Psoas muscle (tissue), 8 donors: ENCODE data around the gene PFKFB1. TPM values are rescaled to one million over a fixed set of nuclear protein-coding genes. Genes with fewer than 3 reads are reported as not detected.

ENCODE experiments used
- ATAC-seq, 4 donors: fragments of 200-7000 bp; cut with Tn5 transposase; one replicate each; pipeline ENCODE4 v1.9.1; 2020; ENCODE audit warnings: moderate library complexity in 3 of 4, mild to moderate bottlenecking in 2 of 4
- DNase-seq, 2 donors: peaks; one replicate each; pipeline ENCODE4 v3.0.0-alpha.2; 2020
- H3K27ac ChIP-seq: fragments of 200-600 bp; one replicate; pipeline ENCODE4 v1.8.0; 2022
- H3K27me3 ChIP-seq, 3 donors: fragments of 200-600 bp in 1 of 3; one replicate each; pipeline versions ENCODE4 v1.6.1 to v1.8.0; 2013 to 2022; ENCODE audit warnings: low read length in 2 of 3, mild to moderate bottlenecking in 2 of 3, moderate library complexity in 1 of 3; ENCODE audit not compliant: insufficient read depth in 3 of 3
- H3K36me3 ChIP-seq, 2 donors: fragments of 200-600 bp in 1 of 2; one replicate each; pipeline versions ENCODE4 v1.6.1 to v1.8.0; 2013 to 2022; ENCODE audit warnings: low read depth in 1 of 2, mild to moderate bottlenecking in 1 of 2, moderate library complexity in 1 of 2; ENCODE audit not compliant: insufficient read depth in 1 of 2
- H3K4me1 ChIP-seq: fragments of 200-600 bp; one replicate; pipeline ENCODE4 v1.8.0; 2022
- H3K4me3 ChIP-seq: fragments of 200-600 bp; one replicate; pipeline ENCODE4 v1.8.0; 2022; ENCODE audit warnings: mild to moderate bottlenecking
- H3K9me3 ChIP-seq: fragments of 200-600 bp; one replicate; pipeline ENCODE4 v1.8.0; 2022
- WGBS, 3 donors: extraction: QIAGEN DNeasy Blood & Tissue Kit; methylation state at CpG; one replicate each; pipeline versions ENCODE4 v1.1.6 to v1.1.7; 2013; 5-methylcytosine and 5-hydroxymethylcytosine counted together
- intact Hi-C, 2 donors: fragments of 100-400 bp; cut with DNase I; formaldehyde crosslinking; loops; one replicate each; pipeline versions ENCODE4 v1.11.0 to v1.14.2; 2022
- polyA plus RNA-seq, 3 donors: library from polyadenylated mRNA; stranded (reverse); fragments of 200-250 nt; gene quantifications; one replicate each; pipeline ENCODE4 v1.2.3, GENCODE V29; 2013
- total RNA-seq, 4 donors: library from RNA; stranded (reverse); fragmentation: NEBNext Ultra II Directional in 2 of 4; extraction: Animal tissue kit (Norgen Biotek cat#: 25700) in 2 of 4; gene quantifications; one replicate each; pipeline versions ENCODE4 v1.2.1 to v1.2.4, GENCODE V29; 2021 to 2023
- TF ChIP-seq, protein P1 (sequence below): fragments of 200-600 bp; IDR thresholded peaks from one replicate; pipeline ENCODE4 v1.8.0; 2022; ENCODE audit warnings: antibody characterized with exemption
- donor health status: healthy with polysubstance abuse.
- donor health status: DM: no; HTN: no; CAD: no; lungs with moderate emphysema.
- donor health status: Bipolar disorder and iron deficiency.
- donor health status: healthy.
- donor health status: DM: yes; HTN: yes; CAD: no.
- donor health status: DM: no; HTN: no; CAD: no.
- donor health status: DM: no; HTN: no; CAD: no.
- donor health status: DM: yes; HTN: yes; CAD: no.

Gene PFKFB1
- total and polyA plus RNA-seq, 7 donors: 1.4 to 21.8 (median 15.9) TPM

GRCh38 chrX:54920610-54921426 lies 73.2 kb downstream of the PFKFB1 start, which contains the start of gene TRO:
Gene TRO, plus strand, starts transcription at chrX:54920824. Its CDS starts 1,423 bp downstream, at chrX:54922247.
- WGBS, 3 donors: 0 to 30% (median 1%) methylated on average over 26 to 29 of the region's 29 CpGs
- peak within 1 kb of the TSS; percentile 59 for H3K4me3 ChIP-seq
- H3K27me3 ChIP-seq: peaks cover 0 to 4% (median 0%) of the 10 kb centered on the region in 3 donors
- H3K27ac ChIP-seq: no peak within 1 kb of the TSS
- no peaks in the 10 kb centered on the region for H3K9me3 ChIP-seq
- TF ChIP-seq, protein P1, sequence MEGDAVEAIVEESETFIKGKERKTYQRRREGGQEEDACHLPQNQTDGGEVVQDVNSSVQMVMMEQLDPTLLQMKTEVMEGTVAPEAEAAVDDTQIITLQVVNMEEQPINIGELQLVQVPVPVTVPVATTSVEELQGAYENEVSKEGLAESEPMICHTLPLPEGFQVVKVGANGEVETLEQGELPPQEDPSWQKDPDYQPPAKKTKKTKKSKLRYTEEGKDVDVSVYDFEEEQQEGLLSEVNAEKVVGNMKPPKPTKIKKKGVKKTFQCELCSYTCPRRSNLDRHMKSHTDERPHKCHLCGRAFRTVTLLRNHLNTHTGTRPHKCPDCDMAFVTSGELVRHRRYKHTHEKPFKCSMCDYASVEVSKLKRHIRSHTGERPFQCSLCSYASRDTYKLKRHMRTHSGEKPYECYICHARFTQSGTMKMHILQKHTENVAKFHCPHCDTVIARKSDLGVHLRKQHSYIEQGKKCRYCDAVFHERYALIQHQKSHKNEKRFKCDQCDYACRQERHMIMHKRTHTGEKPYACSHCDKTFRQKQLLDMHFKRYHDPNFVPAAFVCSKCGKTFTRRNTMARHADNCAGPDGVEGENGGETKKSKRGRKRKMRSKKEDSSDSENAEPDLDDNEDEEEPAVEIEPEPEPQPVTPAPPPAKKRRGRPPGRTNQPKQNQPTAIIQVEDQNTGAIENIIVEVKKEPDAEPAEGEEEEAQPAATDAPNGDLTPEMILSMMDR: no peak
- DNase-seq: no peak
- H3K4me1 ChIP-seq: no peaks in the 10 kb centered on the region
- peak in 2 of 4 donors; percentile 14 to 31 for ATAC-seq
- no peaks in the 10 kb centered on the region for H3K36me3 ChIP-seq
- intact Hi-C loops: no loop called here

DNA sequence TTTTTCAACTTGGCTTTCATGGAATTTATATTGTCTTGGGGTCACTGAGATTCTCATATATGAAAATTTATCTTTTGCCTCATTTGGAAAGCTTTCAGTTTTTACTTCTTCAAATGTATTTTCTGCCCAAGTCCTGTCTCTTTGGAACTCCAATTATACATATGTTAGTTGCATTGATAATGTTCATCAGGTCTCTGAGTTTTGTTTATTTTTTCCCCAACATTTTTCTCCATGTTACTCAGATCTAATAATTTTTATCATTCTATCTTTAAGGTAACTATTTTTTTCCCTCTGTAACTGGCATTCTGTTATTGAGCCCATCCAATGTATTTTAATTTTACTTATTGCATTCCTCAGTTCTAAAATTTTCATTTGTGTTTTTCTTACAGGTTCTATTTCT lies 84.0 kb downstream of the PFKFB1 start:
- H3K9me3 ChIP-seq: peaks cover 5% of the 10 kb centered on the region
- ATAC-seq (no peak), DNase-seq (no peak)
- TF ChIP-seq, protein P1: no peak
- intact Hi-C loops: no loop called here
- no peaks in the 10 kb centered on the region for H3K4me1 ChIP-seq
- no peaks in the 10 kb centered on the region for H3K27me3 ChIP-seq
- H3K4me3 ChIP-seq: no peak overlapping the region
- no peaks in the 10 kb centered on the region for H3K36me3 ChIP-seq
- no peak overlapping the region for H3K27ac ChIP-seq

DNA sequence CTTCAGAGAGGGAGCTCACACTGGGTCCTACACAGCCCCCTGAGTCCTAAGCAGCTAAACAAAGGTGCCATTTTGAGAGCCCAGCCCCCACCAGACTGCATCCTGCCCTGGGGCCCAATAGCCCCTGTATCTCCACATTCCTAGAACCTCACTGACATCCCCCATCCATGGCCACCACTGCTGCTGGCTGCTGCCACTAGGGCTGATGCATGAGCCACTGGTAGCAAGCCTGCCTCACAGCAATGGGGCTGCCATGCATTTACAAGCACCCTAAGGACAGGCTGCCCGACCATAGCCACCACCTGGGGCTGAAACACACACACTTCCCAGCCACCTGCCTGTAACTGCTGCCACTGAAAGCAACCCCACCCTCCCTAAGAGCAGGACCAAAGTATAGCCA lies 99.8 kb downstream of the PFKFB1 start:
- no peak overlapping the region for H3K27ac ChIP-seq
- H3K4me1 ChIP-seq: no peaks in the 10 kb centered on the region
- WGBS, 3 donors: 50 to 67% (median 56%) methylated on average over 1 of the region's 1 CpG
- H3K9me3 ChIP-seq: peaks cover 15% of the 10 kb centered on the region
- intact Hi-C loops: loop anchor here in 1 of 2 donors (10.0 kb wide), 1 partner anchor 161 kb away; no protein-coding TSS in a partner anchor
- TF ChIP-seq, protein P1: no peak
- H3K36me3 ChIP-seq: no peaks in the 10 kb centered on the region
- H3K27me3 ChIP-seq: peaks cover 0 to 3% (median 0%) of the 10 kb centered on the region in 3 donors
- DNase-seq (no peak), ATAC-seq (no peak)
- no peak overlapping the region for H3K4me3 ChIP-seq

DNA sequence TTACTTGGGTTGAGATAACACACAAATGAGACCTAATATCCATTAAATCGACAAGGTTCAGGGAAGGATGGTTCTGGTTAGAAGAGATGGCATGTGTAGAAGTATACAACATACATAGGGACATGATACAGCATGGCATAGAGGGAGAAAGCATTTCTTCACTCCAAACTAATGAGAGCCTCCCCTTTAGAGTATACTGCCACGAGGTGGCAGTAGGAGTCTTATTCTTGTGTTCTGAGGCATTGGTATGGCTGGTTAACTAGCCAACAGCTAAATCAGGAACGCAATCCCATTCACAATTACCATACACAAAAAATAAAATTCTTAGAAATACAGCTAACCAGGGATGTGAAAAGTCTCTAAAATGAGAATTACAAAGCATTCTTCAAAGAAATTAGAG lies 102.4 kb downstream of the PFKFB1 start:
- 14 to 24% (median 14%) methylated on average over 3 of the region's 3 CpGs for WGBS, 3 donors
- DNase-seq (no peak), ATAC-seq (peak in 3 of 4 donors; percentile 44 to 76 (median 59))
- intact Hi-C loops: loop anchor here (2.0 to 10.0 kb wide), 2 partner anchors 163 to 165 kb away; no protein-coding TSS in a partner anchor
- Histone ChIP-seq H3K36me3 (no peaks in the 10 kb centered on the region), H3K27ac (no peak overlapping the region), H3K9me3 (peaks cover 15% of the 10 kb centered on the region), H3K4me1 (no peaks in the 10 kb centered on the region), H3K4me3 (no peak overlapping the region), H3K27me3 (peaks cover 0 to 7% (median 0%) of the 10 kb centered on the region in 3 donors)
- TF ChIP-seq, protein P1: peak; percentile 43
